Stimulated activated naive CD8-positive, alpha-beta T cell treated with anti-CD3 and anti-CD28 coated beads, Interleukin-15, amount 100 ng/mL, for 72 hours (primary cell): ENCODE data around the gene SEMA5A.

Experiments
- ATAC-seq: fragments of 150-1000 bp; cut with Tn5 transposase; 2 replicates; pipeline ENCODE4 v1.10.0; 2021; ENCODE audit warnings: mild to moderate bottlenecking, moderate library complexity
- DNase-seq, 2 donors: peaks; one replicate each; pipeline ENCODE4 v3.0.0; 2021 to 2022
- H3K27ac Mint-ChIP-seq, 2 donors: one replicate each; pipeline ENCODE4 v1.8.0; 2022; ENCODE audit warnings: mild to moderate bottlenecking in 2 of 2, mixed read lengths in 2 of 2, moderate library complexity in 2 of 2
- H3K27me3 Mint-ChIP-seq: one replicate; pipeline ENCODE4 v1.8.0; 2022; ENCODE audit warnings: mixed read lengths
- H3K4me1 Mint-ChIP-seq: one replicate; pipeline ENCODE4 v1.8.0; 2022; ENCODE audit warnings: mild to moderate bottlenecking, mixed read lengths
- H3K4me3 Mint-ChIP-seq, 2 donors: one replicate each; pipeline ENCODE4 v1.8.0; 2022; ENCODE audit warnings: mild to moderate bottlenecking in 2 of 2, mixed read lengths in 2 of 2, moderate library complexity in 1 of 2
- H3K9me3 Mint-ChIP-seq, 2 donors: one replicate each; pipeline ENCODE4 v1.8.0; 2022; ENCODE audit warnings: mixed read lengths in 2 of 2

Gene SEMA5A

GRCh38 chr5:9015260-9015936 is 530.5 kb downstream of the SEMA5A start:
- H3K4me1 Mint-ChIP-seq: no peaks in the 10 kb centered on the region
- H3K4me3 Mint-ChIP-seq: no peak overlapping the region
- H3K27ac Mint-ChIP-seq: no peak overlapping the region
- H3K27me3 Mint-ChIP-seq: no peaks in the 10 kb centered on the region
- H3K9me3 Mint-ChIP-seq: no peaks in the 10 kb centered on the region
- DNase-seq: no peak
- no peak for ATAC-seq

GRCh38 chr5:9013147-9013546 is 532.7 kb downstream of the SEMA5A start:
- Mint-ChIP-seq H3K9me3 (peaks cover 7 to 18% of the 10 kb centered on the region in 2 donors), H3K4me3 (no peak overlapping the region), H3K27ac (no peak overlapping the region), H3K4me1 (no peaks in the 10 kb centered on the region), H3K27me3 (no peaks in the 10 kb centered on the region)
- no peak for ATAC-seq
- no peak for DNase-seq

- Mint-ChIP-seq H3K27me3 (no peaks in the 10 kb centered on the region), H3K27ac (no peak overlapping the region), H3K4me3 (no peak overlapping the region), H3K4me1 (no peaks in the 10 kb centered on the region), H3K9me3 (peaks cover 14 to 33% of the 10 kb centered on the region in 2 donors)
- ATAC-seq: no peak
- DNase-seq: no peak
Observed at GRCh38 chr5:9009931-9010651, 535.8 kb downstream of the SEMA5A start.

- ATAC-seq: no peak
- Mint-ChIP-seq H3K4me1 (no peaks in the 10 kb centered on the region), H3K4me3 (no peak overlapping the region), H3K9me3 (no peaks in the 10 kb centered on the region), H3K27ac (no peak overlapping the region), H3K27me3 (no peaks in the 10 kb centered on the region)
- DNase-seq: no peak
Observed at GRCh38 chr5:8997542-8998070, 548.3 kb downstream of the SEMA5A start.

GRCh38 chr5:8993031-8993430 is 552.8 kb downstream of the SEMA5A start:
- peaks cover 0 to 7% of the 10 kb centered on the region in 2 donors for H3K9me3 Mint-ChIP-seq
- H3K27ac Mint-ChIP-seq: no peak overlapping the region
- no peaks in the 10 kb centered on the region for H3K4me1 Mint-ChIP-seq
- DNase-seq (no peak), ATAC-seq (no peak)
- H3K27me3 Mint-ChIP-seq: no peaks in the 10 kb centered on the region
- no peak overlapping the region for H3K4me3 Mint-ChIP-seq
